ENCODE data around the gene SND1. TPM values are rescaled to one million over a fixed set of nuclear protein-coding genes. Genes with fewer than 3 reads are reported as not detected.
A peak's percentile ranks its signal among the peaks of the same experiment; 100 is the strongest.
"Not testable (repeated sequence)": the region's sequence is repeated elsewhere in the genome, so short reads cannot be mapped to it uniquely, and the experiment has no call there.

SND1 gene
- total RNA-seq, 1 donor from 2014 or later, result 165 TPM

DNA sequence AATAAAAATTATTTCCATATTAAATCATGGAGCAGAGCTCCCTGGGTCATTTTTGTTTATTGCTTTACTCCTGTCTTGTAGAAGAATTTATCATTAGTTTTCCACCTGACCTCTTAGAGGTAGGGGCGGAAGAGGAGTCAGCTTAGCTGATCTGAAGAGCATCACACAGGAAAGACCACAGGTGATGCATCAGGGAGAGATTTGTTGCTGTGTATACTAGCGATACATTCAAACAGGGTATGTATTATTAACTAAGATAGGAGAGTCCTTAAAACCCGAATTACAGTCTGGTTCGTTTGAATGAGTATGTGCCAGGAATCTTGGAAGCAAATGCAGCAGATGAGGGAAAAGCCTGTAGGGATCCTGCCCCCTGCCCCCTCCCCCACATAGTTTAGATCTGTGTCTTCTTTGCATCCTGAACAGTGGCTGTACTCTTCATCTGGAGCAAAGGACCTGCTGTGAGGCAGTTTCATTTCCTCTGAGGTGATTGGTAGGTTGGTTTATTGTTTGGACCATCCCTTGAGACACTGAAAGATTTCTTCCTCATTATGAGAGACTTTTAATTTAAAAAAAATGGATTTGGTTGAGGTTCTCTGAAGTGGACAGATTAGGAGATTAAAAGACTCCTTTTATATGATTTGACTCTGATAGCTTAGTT is 177.0 kb downstream of the SND1 start:
- H3K4me1 Mint-ChIP-seq (ENCODE audit: low read depth, unreplicated experiment), result peaks cover 24% of the 10 kb centered on the region
- TF ChIP-seq, protein P1, sequence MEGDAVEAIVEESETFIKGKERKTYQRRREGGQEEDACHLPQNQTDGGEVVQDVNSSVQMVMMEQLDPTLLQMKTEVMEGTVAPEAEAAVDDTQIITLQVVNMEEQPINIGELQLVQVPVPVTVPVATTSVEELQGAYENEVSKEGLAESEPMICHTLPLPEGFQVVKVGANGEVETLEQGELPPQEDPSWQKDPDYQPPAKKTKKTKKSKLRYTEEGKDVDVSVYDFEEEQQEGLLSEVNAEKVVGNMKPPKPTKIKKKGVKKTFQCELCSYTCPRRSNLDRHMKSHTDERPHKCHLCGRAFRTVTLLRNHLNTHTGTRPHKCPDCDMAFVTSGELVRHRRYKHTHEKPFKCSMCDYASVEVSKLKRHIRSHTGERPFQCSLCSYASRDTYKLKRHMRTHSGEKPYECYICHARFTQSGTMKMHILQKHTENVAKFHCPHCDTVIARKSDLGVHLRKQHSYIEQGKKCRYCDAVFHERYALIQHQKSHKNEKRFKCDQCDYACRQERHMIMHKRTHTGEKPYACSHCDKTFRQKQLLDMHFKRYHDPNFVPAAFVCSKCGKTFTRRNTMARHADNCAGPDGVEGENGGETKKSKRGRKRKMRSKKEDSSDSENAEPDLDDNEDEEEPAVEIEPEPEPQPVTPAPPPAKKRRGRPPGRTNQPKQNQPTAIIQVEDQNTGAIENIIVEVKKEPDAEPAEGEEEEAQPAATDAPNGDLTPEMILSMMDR (IDR thresholded peaks at IDR 0.05; ENCODE audit: partially characterized antibody, unreplicated experiment), result no peak
- H3K27ac Mint-ChIP-seq (ENCODE audit: unreplicated experiment), result no peak overlapping the region

GRCh38 chr7:127831318-127832219 is 179.6 kb downstream of the SND1 start:
- Mint-ChIP-seq H3K36me3 (ENCODE audit: unreplicated experiment) (no peaks in the 10 kb centered on the region), H3K9me3 (ENCODE audit: unreplicated experiment) (peaks cover 1% of the 10 kb centered on the region), H3K27me3 (ENCODE audit: unreplicated experiment) (no peaks in the 10 kb centered on the region), H3K4me1 (ENCODE audit: low read depth, unreplicated experiment) (peaks cover 30% of the 10 kb centered on the region), H3K27ac (ENCODE audit: unreplicated experiment) (peak overlapping the region; percentile 69), H3K4me3 (ENCODE audit: unreplicated experiment) (no peak overlapping the region)
- no peak for DNase-seq
- TF ChIP-seq, protein P1 (IDR thresholded peaks at IDR 0.05; ENCODE audit: partially characterized antibody, unreplicated experiment), result no peak

More for the DNA sequence above, 177.0 kb downstream of the SND1 start:
- Mint-ChIP-seq H3K27me3 (ENCODE audit: unreplicated experiment) (no peaks in the 10 kb centered on the region), H3K36me3 (ENCODE audit: unreplicated experiment) (no peaks in the 10 kb centered on the region), H3K4me3 (ENCODE audit: unreplicated experiment) (no peak overlapping the region), H3K9me3 (ENCODE audit: unreplicated experiment) (peaks cover 1% of the 10 kb centered on the region)
- DNase-seq, result no peak

- Mint-ChIP-seq H3K9me3 (ENCODE audit: unreplicated experiment) (peaks cover 1% of the 10 kb centered on the region), H3K36me3 (ENCODE audit: unreplicated experiment) (no peaks in the 10 kb centered on the region), H3K4me3 (ENCODE audit: unreplicated experiment) (no peak overlapping the region), H3K27me3 (ENCODE audit: unreplicated experiment) (no peaks in the 10 kb centered on the region), H3K27ac (ENCODE audit: unreplicated experiment) (peak overlapping the region; percentile 59), H3K4me1 (ENCODE audit: low read depth, unreplicated experiment) (peaks cover 30% of the 10 kb centered on the region)
- TF ChIP-seq, protein P1 (IDR thresholded peaks at IDR 0.05; ENCODE audit: partially characterized antibody, unreplicated experiment), result no peak
- peak; percentile 37 for DNase-seq
Observed at GRCh38 chr7:127832592-127832991, 180.6 kb downstream of the SND1 start.

DNA sequence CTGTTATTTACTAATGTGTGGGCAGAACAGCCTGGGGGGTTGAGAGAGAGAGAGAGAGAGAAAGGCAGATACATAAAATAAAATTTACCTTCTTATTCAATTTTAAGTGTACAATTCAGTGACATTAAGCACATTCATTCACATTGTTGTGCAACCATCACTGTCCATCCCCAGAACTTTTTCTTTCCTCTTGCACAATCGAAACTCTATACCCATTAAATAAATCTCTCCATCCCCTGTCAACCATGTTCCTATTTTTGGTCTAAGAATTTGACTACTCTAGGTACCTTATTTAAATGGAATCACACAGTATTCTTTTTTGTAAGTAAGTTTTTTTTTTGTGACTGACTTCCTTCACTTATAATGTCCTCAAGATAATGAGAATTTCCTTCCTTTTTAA is 181.6 kb downstream of the SND1 start:
- TF ChIP-seq, protein P1 (IDR thresholded peaks at IDR 0.05; ENCODE audit: partially characterized antibody, unreplicated experiment), result no peak
- Mint-ChIP-seq H3K36me3 (ENCODE audit: unreplicated experiment) (peaks cover 7% of the 10 kb centered on the region), H3K9me3 (ENCODE audit: unreplicated experiment) (peaks cover 1% of the 10 kb centered on the region), H3K4me3 (ENCODE audit: unreplicated experiment) (no peak overlapping the region), H3K27me3 (ENCODE audit: unreplicated experiment) (no peaks in the 10 kb centered on the region), H3K27ac (ENCODE audit: unreplicated experiment) (no peak overlapping the region), H3K4me1 (ENCODE audit: low read depth, unreplicated experiment) (peaks cover 30% of the 10 kb centered on the region)
- no peak for DNase-seq

DNA sequence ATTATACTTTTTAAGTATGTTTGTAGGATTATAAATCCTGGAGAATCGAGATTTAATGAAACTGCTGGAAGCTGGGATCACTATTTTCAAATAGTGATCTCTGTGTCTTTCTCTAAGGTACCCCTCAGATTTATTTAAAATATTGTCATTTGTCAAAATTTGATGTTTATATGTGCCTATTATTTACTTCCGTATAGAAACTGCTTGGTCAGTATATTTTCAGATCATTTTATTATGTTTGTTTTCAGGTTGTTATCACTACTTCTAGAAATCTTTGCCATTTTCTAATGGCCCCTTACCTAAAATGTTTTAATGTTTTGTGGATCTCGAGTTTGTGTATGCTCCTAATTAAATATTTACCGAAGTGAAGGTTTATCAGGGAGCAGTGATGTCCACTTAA is 183.7 kb downstream of the SND1 start:
- peaks cover 1% of the 10 kb centered on the region for H3K9me3 Mint-ChIP-seq (ENCODE audit: unreplicated experiment)
- H3K4me1 Mint-ChIP-seq (ENCODE audit: low read depth, unreplicated experiment), result peaks cover 28% of the 10 kb centered on the region
- no peak overlapping the region for H3K4me3 Mint-ChIP-seq (ENCODE audit: unreplicated experiment)
- DNase-seq, result no peak
- peaks cover 7% of the 10 kb centered on the region for H3K36me3 Mint-ChIP-seq (ENCODE audit: unreplicated experiment)
- TF ChIP-seq, protein P1 (IDR thresholded peaks at IDR 0.05; ENCODE audit: partially characterized antibody, unreplicated experiment), result no peak
- H3K27ac Mint-ChIP-seq (ENCODE audit: unreplicated experiment), result no peak overlapping the region
- no peaks in the 10 kb centered on the region for H3K27me3 Mint-ChIP-seq (ENCODE audit: unreplicated experiment)

- not testable (repeated sequence) for H3K27ac Mint-ChIP-seq (ENCODE audit: unreplicated experiment); DNase-seq; H3K4me3 Mint-ChIP-seq (ENCODE audit: unreplicated experiment); H3K27me3 Mint-ChIP-seq (ENCODE audit: unreplicated experiment); H3K9me3 Mint-ChIP-seq (ENCODE audit: unreplicated experiment); H3K36me3 Mint-ChIP-seq (ENCODE audit: unreplicated experiment)
- peaks cover 22% of the 10 kb centered on the region for H3K4me1 Mint-ChIP-seq (ENCODE audit: low read depth, unreplicated experiment)
Observed at GRCh38 chr7:127837816-127838410, 185.9 kb downstream of the SND1 start.
